PC-3 (cell line): ENCODE results near the gene MGAT4D. TPM values are rescaled to one million over a fixed set of nuclear protein-coding genes. Genes with fewer than 3 reads are reported as not detected.
"Not testable (repeated sequence)": the region's sequence is repeated elsewhere in the genome, so short reads cannot be mapped to it uniquely, and the experiment has no call there.

Experiments
- ATAC-seq: fragments of 200-7000 bp; cut with Tn5 transposase; 2 replicates; pipeline ENCODE4 v1.9.1; 2020; ENCODE audit warnings: mild to moderate bottlenecking, moderate library complexity
- BruUV-seq: library from RNA; stranded (reverse); fragments of 400-500 nt; replicated peaks from 2 replicates; lab custom pipeline; 2021; lab: Mats Ljungman, UMichigan
- CTCF ChIA-PET: fragments of 300-600 bp; sonication (Branson Sonifier 250); formaldehyde crosslinking; loops from one replicate; lab custom pipeline; 2022; ENCODE audit warnings: antibody characterized with exemption; lab: Charles Lee
- POLR2A ChIA-PET: fragments of 300-600 bp; sonication (Branson Sonifier 250); formaldehyde crosslinking; loops from one replicate; lab custom pipeline; 2022; ENCODE audit warnings: antibody characterized with exemption; ENCODE audit not compliant: unreplicated experiment; lab: Charles Lee
- DNase-seq: peaks from one replicate; pipeline ENCODE4 v3.0.0-alpha.2; 2015
- H2AFZ ChIP-seq: fragments of 300-600 bp; sonication (generic); 2 replicates; pipeline ENCODE4 v1.6.0; 2016; ENCODE audit warnings: antibody characterized with exemption, low read length
- H3F3A ChIP-seq: fragments of 300-600 bp; sonication (generic); one replicate; pipeline ENCODE4 v1.6.0; 2017; ENCODE audit warnings: antibody characterized with exemption, low read length, control low read depth, mild to moderate bottlenecking; ENCODE audit not compliant: unreplicated experiment
- H3K27ac ChIP-seq: fragments of 300-600 bp; sonication (generic); 2 replicates; pipeline ENCODE4 v1.5.1; 2016; ENCODE audit warnings: mild to moderate bottlenecking, low read length
- H3K27me3 ChIP-seq: fragments of 300-600 bp; sonication (generic); 2 replicates; pipeline ENCODE4 v1.6.1; 2016; ENCODE audit warnings: low read length, mixed read lengths
- H3K36me3 ChIP-seq: fragments of 300-600 bp; sonication (generic); 2 replicates; pipeline ENCODE4 v1.6.1; 2016; ENCODE audit warnings: low read depth, mixed run types, low read length, mixed read lengths
- H3K4me1 ChIP-seq: fragments of 300-600 bp; sonication (generic); 2 replicates; pipeline ENCODE4 v1.5.1; 2016; ENCODE audit warnings: low read length; ENCODE audit not compliant: insufficient read depth
- H3K4me2 ChIP-seq: fragments of 300-600 bp; sonication (generic); 2 replicates; pipeline ENCODE4 v1.6.0; 2016; ENCODE audit warnings: low read length
- H3K4me3 ChIP-seq: fragments of 300-600 bp; sonication (generic); 2 replicates; pipeline ENCODE4 v1.5.1; 2016; ENCODE audit warnings: mild to moderate bottlenecking, low read length, mixed read lengths
- H3K79me2 ChIP-seq: fragments of 300-600 bp; sonication (generic); 2 replicates; pipeline ENCODE4 v1.6.1; 2017; ENCODE audit warnings: low read length, mixed read lengths
- H3K9ac ChIP-seq: fragments of 300-600 bp; sonication (generic); 2 replicates; pipeline ENCODE4 v1.6.0; 2016; ENCODE audit warnings: mild to moderate bottlenecking, low read length
- H3K9me2 ChIP-seq: fragments of 300-600 bp; sonication (generic); replicated peaks from 2 replicates; pipeline ENCODE4 v1.6.1; 2016; ENCODE audit warnings: mixed run types, low read length, mixed read lengths
- H3K9me3 ChIP-seq: fragments of 300-600 bp; sonication (generic); 2 replicates; pipeline ENCODE4 v1.6.1; 2016; ENCODE audit warnings: low read length, mixed read lengths
- H4K20me1 ChIP-seq: fragments of 300-600 bp; sonication (generic); 2 replicates; pipeline ENCODE4 v1.6.1; 2016; ENCODE audit warnings: low read length, mixed read lengths
- EZH2 ChIP-seq: fragments of 300-600 bp; sonication (generic); IDR thresholded peaks from one replicate; pipeline ENCODE4 v1.6.1; 2017; ENCODE audit warnings: antibody characterized with exemption, mild to moderate bottlenecking, low read length; ENCODE audit not compliant: unreplicated experiment
- EZH2phosphoT487 ChIP-seq: fragments of 300-600 bp; sonication (generic); IDR thresholded peaks from 2 replicates; pipeline ENCODE4 v1.6.1; 2018; ENCODE audit warnings: mild to moderate bottlenecking, antibody characterized with exemption, low read length, borderline replicate concordance
- intact Hi-C: fragments of 100-400 bp; cut with micrococcal nuclease; formaldehyde crosslinking; loops from 2 replicates; pipeline ENCODE4 v1.9.0; 2023
- total RNA-seq: library from RNA; depleted of rRNA; stranded (reverse); fragments of >200 nt; gene quantifications from 2 replicates; pipeline ENCODE4 v1.2.3, GENCODE V29; 2014
- TF ChIP-seq, protein P1 (sequence below): fragments of 300-600 bp; sonication (generic); conservative IDR thresholded peaks from 2 replicates; pipeline ENCODE4 v1.5.1; 2017; ENCODE audit warnings: antibody characterized with exemption, low read depth, mild to moderate bottlenecking, low read length

Gene MGAT4D
- total RNA-seq, 1 experiment from 2014 or later: not detected

DNA sequence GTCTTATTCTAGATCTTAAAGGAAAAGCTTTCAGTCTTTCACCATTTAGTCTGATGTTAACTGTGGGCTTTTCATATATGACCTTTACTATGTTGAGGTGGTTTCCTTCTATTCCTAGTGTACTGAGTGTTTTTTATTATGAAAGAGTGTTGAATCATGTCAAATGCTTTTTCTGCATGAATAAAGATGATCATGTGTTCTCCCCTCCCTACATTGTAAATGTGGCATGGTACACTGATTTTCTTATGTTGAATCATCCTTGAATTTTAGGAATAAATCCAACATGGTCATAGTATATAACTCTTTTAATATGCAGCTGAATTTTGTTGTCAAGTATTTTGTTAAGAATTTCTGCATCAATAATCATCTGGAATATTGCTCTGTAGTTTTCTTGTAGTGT is 75.0 kb downstream of the MGAT4D start:
- DNase-seq: peak; percentile 63
- no peaks in the 10 kb centered on the region for H3K9me3 ChIP-seq
- H3K27me3 ChIP-seq: no peaks in the 10 kb centered on the region
- no peaks in the 10 kb centered on the region for H3F3A ChIP-seq
- no peaks in the 10 kb centered on the region for H3K36me3 ChIP-seq
- no peak overlapping the region for H3K4me3 ChIP-seq
- intact Hi-C loops: loop anchor here (10.0 kb wide), 1 partner anchor 688 kb away; no protein-coding TSS in a partner anchor
- H3K4me2 ChIP-seq: 0 out of 2 replicates have a peak overlapping the region, but pooled peaks have one; percentile 14
- H3K27ac ChIP-seq: peak overlapping the region; percentile 33
- CTCF ChIA-PET: no interaction called here
- H3K9me2 ChIP-seq: no peaks in the 10 kb centered on the region
- no TSS peak for BruUV-seq
- ATAC-seq: no peak; the same call in 1 of the 2 replicates
- H3K4me1 ChIP-seq: peaks cover 40% of the 10 kb centered on the region
- H3K9ac ChIP-seq: no peak overlapping the region
- no peak overlapping the region for H2AFZ ChIP-seq
- H3K79me2 ChIP-seq: peaks cover 9% of the 10 kb centered on the region; the same call in 1 of the 2 replicates
- POLR2A ChIA-PET: no interaction called here
- TF ChIP-seq EZH2phosphoT487: no peak
- no peak for TF ChIP-seq EZH2
- TF ChIP-seq, protein P1, sequence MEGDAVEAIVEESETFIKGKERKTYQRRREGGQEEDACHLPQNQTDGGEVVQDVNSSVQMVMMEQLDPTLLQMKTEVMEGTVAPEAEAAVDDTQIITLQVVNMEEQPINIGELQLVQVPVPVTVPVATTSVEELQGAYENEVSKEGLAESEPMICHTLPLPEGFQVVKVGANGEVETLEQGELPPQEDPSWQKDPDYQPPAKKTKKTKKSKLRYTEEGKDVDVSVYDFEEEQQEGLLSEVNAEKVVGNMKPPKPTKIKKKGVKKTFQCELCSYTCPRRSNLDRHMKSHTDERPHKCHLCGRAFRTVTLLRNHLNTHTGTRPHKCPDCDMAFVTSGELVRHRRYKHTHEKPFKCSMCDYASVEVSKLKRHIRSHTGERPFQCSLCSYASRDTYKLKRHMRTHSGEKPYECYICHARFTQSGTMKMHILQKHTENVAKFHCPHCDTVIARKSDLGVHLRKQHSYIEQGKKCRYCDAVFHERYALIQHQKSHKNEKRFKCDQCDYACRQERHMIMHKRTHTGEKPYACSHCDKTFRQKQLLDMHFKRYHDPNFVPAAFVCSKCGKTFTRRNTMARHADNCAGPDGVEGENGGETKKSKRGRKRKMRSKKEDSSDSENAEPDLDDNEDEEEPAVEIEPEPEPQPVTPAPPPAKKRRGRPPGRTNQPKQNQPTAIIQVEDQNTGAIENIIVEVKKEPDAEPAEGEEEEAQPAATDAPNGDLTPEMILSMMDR: no peak
- H4K20me1 ChIP-seq: no peaks in the 10 kb centered on the region

DNA sequence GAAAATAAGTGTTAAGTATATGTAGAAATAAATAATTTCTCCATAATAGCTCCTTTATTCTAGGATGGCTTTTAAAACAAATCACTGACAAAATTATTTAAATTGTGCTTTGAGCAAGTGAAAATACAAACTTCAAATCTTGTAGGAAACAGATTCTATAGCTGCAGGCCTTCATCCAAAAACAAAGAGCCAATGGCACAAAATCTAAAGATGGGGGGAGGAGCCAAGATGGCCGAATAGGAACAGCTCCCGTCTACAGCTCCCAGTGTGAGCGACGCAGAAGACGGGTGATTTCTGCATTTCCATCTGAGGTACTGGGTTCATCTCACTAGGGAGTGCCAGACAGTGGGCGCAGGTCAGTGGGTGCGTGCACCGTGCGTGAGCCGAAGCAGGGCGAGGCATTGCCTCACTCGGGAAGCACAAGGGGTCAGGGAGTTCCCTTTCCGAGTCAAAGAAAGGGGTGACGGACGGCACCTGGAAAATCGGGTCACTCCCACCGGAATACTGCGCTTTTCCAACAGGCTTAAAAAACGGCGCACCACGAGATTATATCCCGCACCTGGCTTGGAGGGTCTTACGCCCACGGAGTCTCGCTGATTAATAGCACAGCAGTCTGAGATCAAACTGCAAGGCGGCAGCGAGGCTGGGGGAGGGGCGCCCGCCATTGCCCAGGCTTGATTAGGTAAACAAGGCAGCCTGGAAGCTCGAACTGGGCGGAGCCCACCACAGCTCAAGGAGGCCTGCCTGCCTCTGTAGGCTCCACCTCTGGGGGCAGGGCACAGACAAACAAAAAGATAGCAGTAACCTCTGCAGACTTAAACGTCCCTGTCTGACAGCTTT is 84.7 kb downstream of the MGAT4D start:
- H3K4me2 ChIP-seq, H4K20me1 ChIP-seq, BruUV-seq, H3K9me2 ChIP-seq, H3K4me3 ChIP-seq, H3F3A ChIP-seq, intact Hi-C loops, H3K27ac ChIP-seq, DNase-seq, H3K36me3 ChIP-seq, CTCF ChIA-PET, H3K9ac ChIP-seq, H3K27me3 ChIP-seq, H3K4me1 ChIP-seq, H3K79me2 ChIP-seq, H3K9me3 ChIP-seq, H2AFZ ChIP-seq, ATAC-seq: not testable (repeated sequence)
- POLR2A ChIA-PET: interaction anchor here (0.7 kb wide), 1 partner anchor 40 kb away, joined by 3 read pairs; the partner anchor contains the start of gene SCOC

DNA sequence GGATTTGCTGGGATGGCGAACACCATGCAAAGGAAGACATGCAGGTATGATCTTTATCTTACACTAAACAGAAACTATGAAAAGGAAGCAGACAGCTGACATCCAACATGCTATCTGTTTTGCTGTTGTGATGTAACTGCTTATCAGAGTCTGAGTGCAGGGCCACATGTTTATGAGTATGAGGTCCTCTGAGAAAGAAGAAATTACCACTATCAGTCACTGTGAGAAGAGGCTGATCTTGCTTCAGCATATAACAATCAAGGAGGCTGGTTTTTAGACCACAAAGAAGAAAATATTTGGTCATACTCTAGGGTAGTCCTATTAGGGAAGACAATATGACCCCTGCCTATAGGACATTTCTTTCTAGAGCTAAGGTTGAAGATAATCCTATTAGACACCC is 89.1 kb downstream of the MGAT4D start:
- Histone ChIP-seq H4K20me1 (no peaks in the 10 kb centered on the region), H3K36me3 (no peaks in the 10 kb centered on the region), H3F3A (no peaks in the 10 kb centered on the region), H3K27me3 (no peaks in the 10 kb centered on the region), H3K4me2 (no peak overlapping the region), H3K79me2 (no peaks in the 10 kb centered on the region), H3K4me1 (no peaks in the 10 kb centered on the region), H3K9ac (no peak overlapping the region), H2AFZ (no peak overlapping the region), H3K27ac (no peak overlapping the region), H3K9me2 (no peaks in the 10 kb centered on the region), H3K4me3 (no peak overlapping the region), H3K9me3 (no peaks in the 10 kb centered on the region)
- no peak for TF ChIP-seq EZH2
- TF ChIP-seq EZH2phosphoT487: no peak
- TF ChIP-seq, protein P1: no peak
- intact Hi-C loops: no loop called here
- POLR2A ChIA-PET: no interaction called here
- no TSS peak for BruUV-seq
- CTCF ChIA-PET: no interaction called here
- DNase-seq: no peak
- ATAC-seq: no peak
